IPS-11a (cell line): ENCODE data around the gene EML6.

Experiments used
- H3K4me3 ChIP-seq: one replicate; pipeline ENCODE4 v1.5.1; 2013; ENCODE audit warnings: low read depth, low read length, control low read depth

Gene EML6

GRCh38 chr2:54936766-54937165 is 213.3 kb downstream of the EML6 start:
- H3K4me3 ChIP-seq: no peak overlapping the region

- H3K4me3 ChIP-seq: no peak overlapping the region
Measured at GRCh38 chr2:54939446-54940118, 216.1 kb downstream of the EML6 start.

- H3K4me3 ChIP-seq: no peak overlapping the region
Measured at GRCh38 chr2:54940723-54941122, 217.3 kb downstream of the EML6 start.

GRCh38 chr2:54941248-54941984 is 218.0 kb downstream of the EML6 start:
- no peak overlapping the region for H3K4me3 ChIP-seq

- H3K4me3 ChIP-seq: no peak overlapping the region
Measured at GRCh38 chr2:54942373-54942772, 218.9 kb downstream of the EML6 start.

- no peak overlapping the region for H3K4me3 ChIP-seq
Measured at GRCh38 chr2:54944724-54945326, 221.4 kb downstream of the EML6 start.

- H3K4me3 ChIP-seq: no peak overlapping the region
Measured at GRCh38 chr2:54945391-54946219, 222.1 kb downstream of the EML6 start.

- H3K4me3 ChIP-seq: no peak overlapping the region
Measured at GRCh38 chr2:54946220-54946805, 222.9 kb downstream of the EML6 start.

- H3K4me3 ChIP-seq: no peak overlapping the region
Measured at GRCh38 chr2:54947136-54947535, 223.7 kb downstream of the EML6 start.

GRCh38 chr2:54947646-54948045 is 224.2 kb downstream of the EML6 start:
- H3K4me3 ChIP-seq: no peak overlapping the region

GRCh38 chr2:54948120-54948519 is 224.7 kb downstream of the EML6 start:
- no peak overlapping the region for H3K4me3 ChIP-seq

GRCh38 chr2:54949431-54949830 is 226.0 kb downstream of the EML6 start:
- H3K4me3 ChIP-seq: no peak overlapping the region

GRCh38 chr2:54950811-54951210 is 227.3 kb downstream of the EML6 start:
- H3K4me3 ChIP-seq: no peak overlapping the region

GRCh38 chr2:54952425-54952824 is 229.0 kb downstream of the EML6 start:
- H3K4me3 ChIP-seq: no peak overlapping the region

- H3K4me3 ChIP-seq: no peak overlapping the region
Measured at GRCh38 chr2:54952978-54953456, 229.6 kb downstream of the EML6 start.

GRCh38 chr2:54954158-54954557 is 230.7 kb downstream of the EML6 start:
- no peak overlapping the region for H3K4me3 ChIP-seq

GRCh38 chr2:54954705-54955357 is 231.4 kb downstream of the EML6 start:
- no peak overlapping the region for H3K4me3 ChIP-seq

- H3K4me3 ChIP-seq: no peak overlapping the region
Measured at GRCh38 chr2:54955358-54956110, 232.1 kb downstream of the EML6 start.

GRCh38 chr2:54956111-54956627 is 232.7 kb downstream of the EML6 start:
- no peak overlapping the region for H3K4me3 ChIP-seq
